Uterus (tissue), 4 donors: ENCODE results near the gene NR6A1. TPM values are rescaled to one million over a fixed set of nuclear protein-coding genes. Genes with fewer than 3 reads are reported as not detected.

ENCODE experiments used
- DNase-seq, 2 donors: peaks; one replicate each; pipeline ENCODE4 v3.0.0-alpha.2; 2019 to 2020
- H3K27ac ChIP-seq, 2 donors: fragments of 200-600 bp; sonication (generic); 1 replicate in 1 of 2; 2 replicates in 1 of 2; pipeline ENCODE4 v1.5.1; 2016 to 2018
- H3K27me3 ChIP-seq, 2 donors: fragments of 200-600 bp; sonication (generic); one replicate each; pipeline ENCODE4 v1.5.1; 2018 to 2019; ENCODE audit warnings: control low read depth in 1 of 2
- H3K36me3 ChIP-seq, 2 donors: fragments of 200-600 bp; sonication (generic); one replicate each; pipeline ENCODE4 v1.5.1; 2019; ENCODE audit warnings: control low read depth in 1 of 2
- H3K4me1 ChIP-seq, 2 donors: fragments of 200-600 bp; sonication (generic); one replicate each; pipeline ENCODE4 v1.5.1; 2018 to 2019; ENCODE audit warnings: control low read depth in 1 of 2
- H3K4me3 ChIP-seq, 2 donors: fragments of 200-600 bp; sonication (generic); 1 replicate in 1 of 2; 2 replicates in 1 of 2; pipeline ENCODE4 v1.5.1; 2018 to 2019; ENCODE audit warnings: mild to moderate bottlenecking in 1 of 2
- H3K9me3 ChIP-seq, 2 donors: fragments of 200-600 bp; sonication (generic); one replicate each; pipeline ENCODE4 v1.5.1; 2019; ENCODE audit warnings: control low read depth in 1 of 2
- CTCF ChIP-seq, 4 experiments: fragments of 200-600 bp in 2 of 4; fragments of 450-650 bp in 2 of 4; sonication (generic) in 2 of 4; IDR thresholded peaks; one replicate each; pipeline ENCODE4 v1.5.1; 2016 to 2019; ENCODE audit warnings: antibody characterized with exemption in 4 of 4, mild to moderate bottlenecking in 2 of 4, moderate library complexity in 1 of 4
- POLR2A ChIP-seq, 2 donors: fragments of 450-650 bp; IDR thresholded peaks; one replicate each; pipeline ENCODE4 v1.6.1; 2016; ENCODE audit warnings: antibody characterized with exemption in 2 of 2, mild to moderate bottlenecking in 1 of 2, moderate library complexity in 1 of 2
- intact Hi-C: fragments of 100-400 bp; cut with DNase I; formaldehyde crosslinking; loops from one replicate; pipeline ENCODE4 v1.15.1; 2023; ENCODE audit warnings: low total_unique reads
- total RNA-seq, 4 donors: library from RNA; depleted of rRNA in 3 of 4; stranded (reverse); fragments of >200 nt in 3 of 4; gene quantifications; one replicate each; pipeline versions ENCODE4 v1.1.0 to v1.2.4, GENCODE V29; 2014 to 2023
- donor health status: DM: yes; HTN: yes; CAD: no.

The NR6A1 gene
- total RNA-seq, 4 donors from 2014 or later, result under 0.01 to 2.6 (median 1.3) TPM; not detected in 1

- intact Hi-C loops, result no loop called here
- no peaks in the 10 kb centered on the region for H3K9me3 ChIP-seq
- H3K4me1 ChIP-seq, result no peaks in the 10 kb centered on the region
- no peak for DNase-seq
- TF ChIP-seq POLR2A (IDR thresholded peaks at IDR 0.05) (no peak), CTCF (IDR thresholded peaks at IDR 0.05) (no peak)
- no peak overlapping the region for H3K27ac ChIP-seq
- no peak overlapping the region for H3K4me3 ChIP-seq
- no peaks in the 10 kb centered on the region for H3K36me3 ChIP-seq
- no peaks in the 10 kb centered on the region for H3K27me3 ChIP-seq
Observed at GRCh38 chr9:124749284-124749683, 21.8 kb downstream of the NR6A1 start.

DNA sequence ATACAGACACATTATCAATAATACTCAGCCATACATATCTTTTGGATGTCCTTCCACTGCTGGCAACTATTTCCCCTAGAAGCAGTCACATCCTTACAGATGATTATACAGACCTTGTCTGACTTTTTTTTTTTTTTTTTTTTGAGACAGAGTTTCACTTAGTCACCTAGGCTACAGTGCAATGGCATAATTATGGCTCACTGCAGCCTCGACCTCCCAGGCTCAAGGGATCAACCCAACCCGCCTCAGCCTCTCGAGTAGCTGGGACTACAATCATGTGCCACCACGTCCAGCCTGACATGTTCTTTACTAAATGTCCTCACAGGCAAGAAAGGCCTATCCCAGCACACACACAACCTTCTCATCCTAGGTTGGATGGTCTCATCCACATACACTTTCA, 24.0 kb downstream of the NR6A1 start:
- no peaks in the 10 kb centered on the region for H3K27me3 ChIP-seq
- DNase-seq, result no peak
- no peaks in the 10 kb centered on the region for H3K9me3 ChIP-seq
- intact Hi-C loops, result no loop called here
- TF ChIP-seq CTCF (IDR thresholded peaks at IDR 0.05) (no peak), POLR2A (IDR thresholded peaks at IDR 0.05) (no peak)
- H3K27ac ChIP-seq, result no peak overlapping the region
- H3K4me1 ChIP-seq, result no peaks in the 10 kb centered on the region
- no peaks in the 10 kb centered on the region for H3K36me3 ChIP-seq
- H3K4me3 ChIP-seq, result no peak overlapping the region

GRCh38 chr9:124743686-124744348, 27.3 kb downstream of the NR6A1 start:
- intact Hi-C loops, result no loop called here
- no peaks in the 10 kb centered on the region for H3K36me3 ChIP-seq
- no peak for DNase-seq
- no peak overlapping the region for H3K27ac ChIP-seq
- H3K27me3 ChIP-seq, result no peaks in the 10 kb centered on the region
- H3K4me1 ChIP-seq, result no peaks in the 10 kb centered on the region
- H3K4me3 ChIP-seq, result no peak overlapping the region
- H3K9me3 ChIP-seq, result no peaks in the 10 kb centered on the region
- no peak for TF ChIP-seq CTCF (IDR thresholded peaks at IDR 0.05)
- no peak for TF ChIP-seq POLR2A (IDR thresholded peaks at IDR 0.05)

DNA sequence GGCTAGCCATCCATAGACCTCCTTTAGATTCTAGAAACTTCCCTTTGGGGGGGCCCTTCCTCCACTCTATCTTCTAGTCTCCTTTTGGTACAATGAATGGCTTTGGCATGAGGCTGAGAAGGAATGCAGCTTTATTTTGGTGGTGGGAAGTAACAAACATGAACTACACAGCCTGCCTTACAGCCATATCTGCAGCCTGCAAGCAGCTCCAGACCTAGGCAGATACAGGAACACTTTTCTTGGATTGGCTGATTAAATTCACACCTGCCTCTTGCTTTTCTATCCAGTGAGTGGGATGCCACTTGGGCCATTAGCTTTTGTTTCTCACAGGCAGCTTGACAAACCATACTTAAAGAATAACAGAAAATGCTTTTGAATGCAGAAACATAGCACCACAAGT, 28.2 kb downstream of the NR6A1 start:
- no peak overlapping the region for H3K4me3 ChIP-seq
- no peak overlapping the region for H3K27ac ChIP-seq
- intact Hi-C loops, result no loop called here
- DNase-seq, result no peak
- H3K36me3 ChIP-seq, result no peaks in the 10 kb centered on the region
- no peaks in the 10 kb centered on the region for H3K27me3 ChIP-seq
- H3K4me1 ChIP-seq, result no peaks in the 10 kb centered on the region
- TF ChIP-seq CTCF (IDR thresholded peaks at IDR 0.05) (no peak), POLR2A (IDR thresholded peaks at IDR 0.05) (no peak)
- H3K9me3 ChIP-seq, result no peaks in the 10 kb centered on the region

- Histone ChIP-seq H3K4me1 (no peaks in the 10 kb centered on the region), H3K27me3 (no peaks in the 10 kb centered on the region), H3K36me3 (no peaks in the 10 kb centered on the region), H3K27ac (no peak overlapping the region), H3K9me3 (no peaks in the 10 kb centered on the region), H3K4me3 (no peak overlapping the region)
- no peak for DNase-seq
- TF ChIP-seq POLR2A (IDR thresholded peaks at IDR 0.05) (no peak), CTCF (IDR thresholded peaks at IDR 0.05) (no peak)
- intact Hi-C loops, result no loop called here
Observed at GRCh38 chr9:124741662-124742061, 29.4 kb downstream of the NR6A1 start.
